HFF-Myc (cell line): Measurements from ENCODE around the gene LHFPL5.

Experiments
- DNase-seq: peaks from one replicate; pipeline ENCODE4 v3.0.0-alpha.2; 2011; ENCODE audit warnings: low read depth; ENCODE audit errors: extremely low read depth
- H3K4me3 ChIP-seq: replicated peaks from 2 replicates; pipeline ENCODE4 v1.5.1; 2011; ENCODE audit warnings: low read depth, mild to moderate bottlenecking, control low read depth, low read length
- CTCF ChIP-seq: IDR thresholded peaks from 2 replicates; pipeline ENCODE4 v1.5.1; 2012; ENCODE audit warnings: mild to moderate bottlenecking, low read depth, low read length, control low read depth; ENCODE audit errors: missing control alignments

Gene LHFPL5

GRCh38 chr6:35811699-35811995 lies 6.5 kb downstream of the LHFPL5 start:
- DNase-seq, result no peak
- no peak overlapping the region for H3K4me3 ChIP-seq
- TF ChIP-seq CTCF, result no peak

GRCh38 chr6:35817515-35817914 lies 12.4 kb downstream of the LHFPL5 start:
- no peak for TF ChIP-seq CTCF
- H3K4me3 ChIP-seq, result no peak overlapping the region
- no peak for DNase-seq

GRCh38 chr6:35823601-35824000 lies 18.4 kb downstream of the LHFPL5 start:
- no peak for DNase-seq
- TF ChIP-seq CTCF, result no peak
- H3K4me3 ChIP-seq, result no peak overlapping the region

GRCh38 chr6:35824552-35825192 lies 19.5 kb downstream of the LHFPL5 start:
- no peak for TF ChIP-seq CTCF
- no peak overlapping the region for H3K4me3 ChIP-seq
- DNase-seq, result no peak

- no peak for TF ChIP-seq CTCF
- no peak overlapping the region for H3K4me3 ChIP-seq
- no peak for DNase-seq
Observed at GRCh38 chr6:35829306-35829705, 24.2 kb downstream of the LHFPL5 start.

GRCh38 chr6:35831257-35832007 lies 26.3 kb downstream of the LHFPL5 start:
- TF ChIP-seq CTCF, result no peak
- no peak for DNase-seq
- no peak overlapping the region for H3K4me3 ChIP-seq
